ENCODE results near the gene LY86. TPM values are rescaled to one million over a fixed set of nuclear protein-coding genes. Genes with fewer than 3 reads are reported as not detected.

The LY86 gene
- total and polyA plus RNA-seq, 10 of the 15 experiments (the other 5 are each of a cell fraction or from before 2014, with no cell fraction given) = 68.2 to 457 (median 128) TPM

DNA sequence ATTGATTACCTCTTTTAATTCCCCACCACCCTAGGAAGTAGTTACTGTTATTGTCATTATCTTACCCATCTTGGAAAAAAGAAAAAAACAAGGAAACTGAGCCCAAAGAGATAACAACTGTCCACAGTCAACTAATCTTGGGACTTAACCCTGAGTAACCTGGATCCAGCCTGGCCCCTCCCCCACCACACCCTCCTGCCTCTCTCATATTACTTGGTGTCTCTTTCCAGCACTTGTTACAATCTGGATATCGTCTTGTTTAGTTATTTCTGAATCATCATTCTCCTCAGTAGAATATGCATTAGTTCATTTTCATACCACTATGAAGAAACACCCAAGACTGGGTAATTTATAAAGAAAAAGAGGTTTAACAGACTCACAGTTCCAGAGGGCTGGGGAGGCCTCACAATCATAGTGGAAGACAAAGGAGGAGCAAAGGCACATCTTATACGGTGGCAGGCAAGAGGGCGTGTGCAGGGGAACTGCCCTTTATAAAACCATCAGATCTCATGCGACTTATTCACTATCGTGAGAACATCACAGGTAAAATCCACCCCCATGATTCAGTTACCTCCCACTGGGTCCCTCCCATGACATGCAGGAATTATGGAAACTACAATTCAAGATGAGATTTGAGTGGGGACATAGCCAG lies 60.3 kb downstream of the LY86 start:
- H2AFZ ChIP-seq (ENCODE audit: control insufficient read depth, low read depth, low read length) = no peak overlapping the region
- H3K27me3 ChIP-seq (replicated peaks in 1 of 2; ENCODE audit: control insufficient read depth in 2 of 2, insufficient read depth in 2 of 2, low read length in 1 of 2) = no peaks in the 10 kb centered on the region
- intact Hi-C loops (cut with micrococcal nuclease; ENCODE audit: unreplicated experiment) = no loop called here
- no peak overlapping the region for H3K27ac ChIP-seq (ENCODE audit: control insufficient read depth, insufficient read depth)
- CTCF ChIA-PET = no interaction called here
- in situ Hi-C loops (cut with MboI) = no loop called here
- H3K36me3 ChIP-seq (ENCODE audit: control insufficient read depth in 2 of 2, insufficient read depth in 2 of 2, low read length in 1 of 2) = peaks cover 0 to 6% of the 10 kb centered on the region in 2 experiments; a peak in 2 of 4 replicates
- ATAC-seq = no peak
- peaks cover 8% of the 10 kb centered on the region; the same call in 1 of the 3 replicates for H3K9me3 ChIP-seq (replicated peaks; ENCODE audit: control insufficient read depth, insufficient read depth, low read length)
- RAD21 ChIA-PET (ENCODE audit: unreplicated experiment) = interaction anchor here (1.3 kb wide), 1 partner anchor 62 kb away, joined by 3 read pairs; no protein-coding TSS in a partner anchor
- 88% methylated on average over 5 of the region's 5 CpGs for WGBS (ENCODE audit: insufficient coverage, insufficient replicate concordance, low lambda C conversion rate, missing lambda C conversion rate)
- no peak overlapping the region for H3K4me3 ChIP-seq
- no peaks in the 10 kb centered on the region for H4K20me1 ChIP-seq (ENCODE audit: control insufficient read depth, insufficient read depth)
- H3K4me1 ChIP-seq (ENCODE audit: control insufficient read depth, insufficient read depth, low read length) = peaks cover 15% of the 10 kb centered on the region
- no peak overlapping the region for H3K9ac ChIP-seq (ENCODE audit: control insufficient read depth, insufficient read depth, low read length)
- SMC1A ChIA-PET (ENCODE audit: uncharacterized antibody, unreplicated experiment) = interaction anchor here (1.3 to 1.4 kb wide), 2 partner anchors 14 to 64 kb away, joined by 3 to 4 read pairs; no protein-coding TSS in a partner anchor
- BruUV-seq (replicated peaks) = no TSS peak
- no peaks in the 10 kb centered on the region for H3K79me2 ChIP-seq (ENCODE audit: control insufficient read depth, insufficient read depth, low read length)
- H3K4me2 ChIP-seq (ENCODE audit: control insufficient read depth, insufficient read depth) = no peak overlapping the region
- DNase-seq (ENCODE audit: low read depth, low spot score) = no peak
- no peak for FAIRE-seq
- POLR2A ChIA-PET = no interaction called here
- TF ChIP-seq SP1 (IDR thresholded peaks at IDR 0.05; ENCODE audit: low read depth, low read length) = no peak
- TF ChIP-seq, protein P1, sequence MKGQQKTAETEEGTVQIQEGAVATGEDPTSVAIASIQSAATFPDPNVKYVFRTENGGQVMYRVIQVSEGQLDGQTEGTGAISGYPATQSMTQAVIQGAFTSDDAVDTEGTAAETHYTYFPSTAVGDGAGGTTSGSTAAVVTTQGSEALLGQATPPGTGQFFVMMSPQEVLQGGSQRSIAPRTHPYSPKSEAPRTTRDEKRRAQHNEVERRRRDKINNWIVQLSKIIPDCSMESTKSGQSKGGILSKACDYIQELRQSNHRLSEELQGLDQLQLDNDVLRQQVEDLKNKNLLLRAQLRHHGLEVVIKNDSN (IDR thresholded peaks at IDR 0.05; ENCODE audit: borderline replicate concordance, extremely low read length, insufficient read depth, low read depth, low read length) = no peak
- TF ChIP-seq ATF7 (IDR thresholded peaks at IDR 0.05; ENCODE audit: low read depth) = no peak
- TF ChIP-seq, protein P2, sequence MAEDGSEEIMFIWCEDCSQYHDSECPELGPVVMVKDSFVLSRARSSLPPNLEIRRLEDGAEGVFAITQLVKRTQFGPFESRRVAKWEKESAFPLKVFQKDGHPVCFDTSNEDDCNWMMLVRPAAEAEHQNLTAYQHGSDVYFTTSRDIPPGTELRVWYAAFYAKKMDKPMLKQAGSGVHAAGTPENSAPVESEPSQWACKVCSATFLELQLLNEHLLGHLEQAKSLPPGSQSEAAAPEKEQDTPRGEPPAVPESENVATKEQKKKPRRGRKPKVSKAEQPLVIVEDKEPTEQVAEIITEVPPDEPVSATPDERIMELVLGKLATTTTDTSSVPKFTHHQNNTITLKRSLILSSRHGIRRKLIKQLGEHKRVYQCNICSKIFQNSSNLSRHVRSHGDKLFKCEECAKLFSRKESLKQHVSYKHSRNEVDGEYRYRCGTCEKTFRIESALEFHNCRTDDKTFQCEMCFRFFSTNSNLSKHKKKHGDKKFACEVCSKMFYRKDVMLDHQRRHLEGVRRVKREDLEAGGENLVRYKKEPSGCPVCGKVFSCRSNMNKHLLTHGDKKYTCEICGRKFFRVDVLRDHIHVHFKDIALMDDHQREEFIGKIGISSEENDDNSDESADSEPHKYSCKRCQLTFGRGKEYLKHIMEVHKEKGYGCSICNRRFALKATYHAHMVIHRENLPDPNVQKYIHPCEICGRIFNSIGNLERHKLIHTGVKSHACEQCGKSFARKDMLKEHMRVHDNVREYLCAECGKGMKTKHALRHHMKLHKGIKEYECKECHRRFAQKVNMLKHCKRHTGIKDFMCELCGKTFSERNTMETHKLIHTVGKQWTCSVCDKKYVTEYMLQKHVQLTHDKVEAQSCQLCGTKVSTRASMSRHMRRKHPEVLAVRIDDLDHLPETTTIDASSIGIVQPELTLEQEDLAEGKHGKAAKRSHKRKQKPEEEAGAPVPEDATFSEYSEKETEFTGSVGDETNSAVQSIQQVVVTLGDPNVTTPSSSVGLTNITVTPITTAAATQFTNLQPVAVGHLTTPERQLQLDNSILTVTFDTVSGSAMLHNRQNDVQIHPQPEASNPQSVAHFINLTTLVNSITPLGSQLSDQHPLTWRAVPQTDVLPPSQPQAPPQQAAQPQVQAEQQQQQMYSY (CRISPR knock-in tag; IDR thresholded peaks at IDR 0.05) = no peak
- TF ChIP-seq NRF1 (conservative IDR thresholded peaks at IDR 0.05; ENCODE audit: low read depth, low read length) = no peak
- TF ChIP-seq MTA3 (IDR thresholded peaks at IDR 0.05; ENCODE audit: borderline replicate concordance, low read length) = no peak
- TF ChIP-seq CHD4 (IDR thresholded peaks at IDR 0.05) = no peak
- no peak for TF ChIP-seq POLR2AphosphoS2 (IDR thresholded peaks at IDR 0.05; ENCODE audit: low read depth, low read length)
- TF ChIP-seq RELA (IDR thresholded peaks at IDR 0.05; ENCODE audit: borderline replicate concordance, partially characterized antibody) = no peak
- no peak for TF ChIP-seq POU2F2 (IDR thresholded peaks at IDR 0.05; ENCODE audit: borderline replicate concordance, low read depth, low read length)
- no peak for TF ChIP-seq FOXK2 (IDR thresholded peaks at IDR 0.05)
- no peak for TF ChIP-seq PAX8 (IDR thresholded peaks at IDR 0.05)
- no peak for TF ChIP-seq DPF2 (IDR thresholded peaks at IDR 0.05)
- TF ChIP-seq RBBP5 (conservative IDR thresholded peaks at IDR 0.05) = no peak
- TF ChIP-seq HDAC2 (IDR thresholded peaks at IDR 0.05) = no peak
- TF ChIP-seq, protein P3, sequence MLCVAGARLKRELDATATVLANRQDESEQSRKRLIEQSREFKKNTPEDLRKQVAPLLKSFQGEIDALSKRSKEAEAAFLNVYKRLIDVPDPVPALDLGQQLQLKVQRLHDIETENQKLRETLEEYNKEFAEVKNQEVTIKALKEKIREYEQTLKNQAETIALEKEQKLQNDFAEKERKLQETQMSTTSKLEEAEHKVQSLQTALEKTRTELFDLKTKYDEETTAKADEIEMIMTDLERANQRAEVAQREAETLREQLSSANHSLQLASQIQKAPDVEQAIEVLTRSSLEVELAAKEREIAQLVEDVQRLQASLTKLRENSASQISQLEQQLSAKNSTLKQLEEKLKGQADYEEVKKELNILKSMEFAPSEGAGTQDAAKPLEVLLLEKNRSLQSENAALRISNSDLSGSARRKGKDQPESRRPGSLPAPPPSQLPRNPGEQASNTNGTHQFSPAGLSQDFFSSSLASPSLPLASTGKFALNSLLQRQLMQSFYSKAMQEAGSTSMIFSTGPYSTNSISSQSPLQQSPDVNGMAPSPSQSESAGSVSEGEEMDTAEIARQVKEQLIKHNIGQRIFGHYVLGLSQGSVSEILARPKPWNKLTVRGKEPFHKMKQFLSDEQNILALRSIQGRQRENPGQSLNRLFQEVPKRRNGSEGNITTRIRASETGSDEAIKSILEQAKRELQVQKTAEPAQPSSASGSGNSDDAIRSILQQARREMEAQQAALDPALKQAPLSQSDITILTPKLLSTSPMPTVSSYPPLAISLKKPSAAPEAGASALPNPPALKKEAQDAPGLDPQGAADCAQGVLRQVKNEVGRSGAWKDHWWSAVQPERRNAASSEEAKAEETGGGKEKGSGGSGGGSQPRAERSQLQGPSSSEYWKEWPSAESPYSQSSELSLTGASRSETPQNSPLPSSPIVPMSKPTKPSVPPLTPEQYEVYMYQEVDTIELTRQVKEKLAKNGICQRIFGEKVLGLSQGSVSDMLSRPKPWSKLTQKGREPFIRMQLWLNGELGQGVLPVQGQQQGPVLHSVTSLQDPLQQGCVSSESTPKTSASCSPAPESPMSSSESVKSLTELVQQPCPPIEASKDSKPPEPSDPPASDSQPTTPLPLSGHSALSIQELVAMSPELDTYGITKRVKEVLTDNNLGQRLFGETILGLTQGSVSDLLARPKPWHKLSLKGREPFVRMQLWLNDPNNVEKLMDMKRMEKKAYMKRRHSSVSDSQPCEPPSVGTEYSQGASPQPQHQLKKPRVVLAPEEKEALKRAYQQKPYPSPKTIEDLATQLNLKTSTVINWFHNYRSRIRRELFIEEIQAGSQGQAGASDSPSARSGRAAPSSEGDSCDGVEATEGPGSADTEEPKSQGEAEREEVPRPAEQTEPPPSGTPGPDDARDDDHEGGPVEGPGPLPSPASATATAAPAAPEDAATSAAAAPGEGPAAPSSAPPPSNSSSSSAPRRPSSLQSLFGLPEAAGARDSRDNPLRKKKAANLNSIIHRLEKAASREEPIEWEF (IDR thresholded peaks at IDR 0.05; ENCODE audit: insufficient replicate concordance, low read depth, low read length) = no peak

Data from GM12878 (cell line).